Measurements from ENCODE around the gene ATG2A. TPM values are rescaled to one million over a fixed set of nuclear protein-coding genes. Genes with fewer than 3 reads are reported as not detected.

Gene ATG2A
- total RNA-seq, 1 experiment from 2014 or later: 28.8 TPM

GRCh38 chr11:64880240-64881001, 36.6 kb downstream of the ATG2A start:
- Histone ChIP-seq H3K9me3 (ENCODE audit: control insufficient read depth, insufficient read depth, low read depth, low read length) (no peaks in the 10 kb centered on the region), H3K4me3 (ENCODE audit: low read depth in 2 of 2, low read length in 2 of 2) (no peak overlapping the region), H3K36me3 (ENCODE audit: control insufficient read depth, insufficient read depth, low read length) (no peaks in the 10 kb centered on the region; the same call in 1 of the 2 replicates), H3K27me3 (ENCODE audit: control insufficient read depth, insufficient read depth, low read length) (no peaks in the 10 kb centered on the region), H3K27ac (ENCODE audit: low read length) (peak overlapping the region; percentile 97; the same call in 1 of the 2 replicates), H3K4me1 (ENCODE audit: control insufficient read depth, insufficient read depth, low read length) (peaks cover 22% of the 10 kb centered on the region)
- no peak for DNase-seq (ENCODE audit: low read depth, low spot score)
- TF ChIP-seq REST (IDR thresholded peaks at IDR 0.05; ENCODE audit: insufficient read depth in 1 of 2, low read depth in 2 of 2, low read length in 1 of 2): no peak
- TF ChIP-seq TCF7L2 (IDR thresholded peaks at IDR 0.05; ENCODE audit: low read depth, low read length): no peak
- no peak for TF ChIP-seq CTCF (IDR thresholded peaks at IDR 0.05)
- intact Hi-C loops (cut with micrococcal nuclease; ENCODE audit: unreplicated experiment): no loop called here
- no TSS peak for BruUV-seq (replicated peaks)
- ChIA-PET CTCF (interaction anchor here (0.6 to 0.7 kb wide), 2 partner anchors 12 to 38 kb away, joined by 3 to 6 read pairs; no protein-coding TSS in a partner anchor), POLR2A (interaction anchor here (0.6 kb wide), 1 partner anchor 132 kb away, joined by 9 read pairs; no protein-coding TSS in a partner anchor)
- in situ Hi-C loops (cut with HindIII; ENCODE audit: low pct_unique_long_range_greater_than_20kb, low sequenced_read_pairs): no loop called here
- ATAC-seq: no peak

- no peak for TF ChIP-seq CTCF (IDR thresholded peaks at IDR 0.05)
- TF ChIP-seq REST (IDR thresholded peaks at IDR 0.05; ENCODE audit: insufficient read depth in 1 of 2, low read depth in 2 of 2, low read length in 1 of 2): no peak
- no peak for TF ChIP-seq SIN3A (IDR thresholded peaks at IDR 0.05; ENCODE audit: borderline replicate concordance, insufficient read depth, low read depth, low read length)
- TF ChIP-seq POLR2AphosphoS5 (IDR thresholded peaks at IDR 0.05; ENCODE audit: low read depth, low read length): no peak; the same call in 1 of the 2 replicates
- no peak for TF ChIP-seq TCF7L2 (IDR thresholded peaks at IDR 0.05; ENCODE audit: low read depth, low read length)
- no peaks in the 10 kb centered on the region; the same call in 1 of the 2 replicates for H3K36me3 ChIP-seq (ENCODE audit: control insufficient read depth, insufficient read depth, low read length)
- intact Hi-C loops (cut with micrococcal nuclease; ENCODE audit: unreplicated experiment) (no loop called here), in situ Hi-C loops (cut with HindIII; ENCODE audit: low pct_unique_long_range_greater_than_20kb, low sequenced_read_pairs) (no loop called here)
- peak overlapping the region; percentile 88 to 94 for H3K4me3 ChIP-seq (ENCODE audit: low read depth in 2 of 2, low read length in 2 of 2)
- ChIA-PET POLR2A (interaction anchor here (0.6 kb wide), 1 partner anchor 134 kb away, joined by 9 read pairs; no protein-coding TSS in a partner anchor), CTCF (interaction anchor here (0.6 to 1.5 kb wide), 4 partner anchors 9 to 777 kb away, joined by 3 to 5 read pairs (median 3); no protein-coding TSS in a partner anchor)
- no peak for ATAC-seq
- BruUV-seq (replicated peaks): TSS peak; percentile 97
- no peaks in the 10 kb centered on the region for H3K27me3 ChIP-seq (ENCODE audit: control insufficient read depth, insufficient read depth, low read length)
- H3K4me1 ChIP-seq (ENCODE audit: control insufficient read depth, insufficient read depth, low read length): peaks cover 32% of the 10 kb centered on the region
- no peak for DNase-seq (ENCODE audit: low read depth, low spot score)
- peak overlapping the region; percentile 97 for H3K27ac ChIP-seq (ENCODE audit: low read length)
- H3K9me3 ChIP-seq (ENCODE audit: control insufficient read depth, insufficient read depth, low read depth, low read length): no peaks in the 10 kb centered on the region
Observed at GRCh38 chr11:64879244-64879900, 37.6 kb downstream of the ATG2A start.

Measured in Panc1 (cell line).